ENCODE measurements around the gene COL5A1.
"Not testable (repeated sequence)": the region's sequence is repeated elsewhere in the genome, so short reads cannot be mapped to it uniquely, and the experiment has no call there.

Gene COL5A1

DNA sequence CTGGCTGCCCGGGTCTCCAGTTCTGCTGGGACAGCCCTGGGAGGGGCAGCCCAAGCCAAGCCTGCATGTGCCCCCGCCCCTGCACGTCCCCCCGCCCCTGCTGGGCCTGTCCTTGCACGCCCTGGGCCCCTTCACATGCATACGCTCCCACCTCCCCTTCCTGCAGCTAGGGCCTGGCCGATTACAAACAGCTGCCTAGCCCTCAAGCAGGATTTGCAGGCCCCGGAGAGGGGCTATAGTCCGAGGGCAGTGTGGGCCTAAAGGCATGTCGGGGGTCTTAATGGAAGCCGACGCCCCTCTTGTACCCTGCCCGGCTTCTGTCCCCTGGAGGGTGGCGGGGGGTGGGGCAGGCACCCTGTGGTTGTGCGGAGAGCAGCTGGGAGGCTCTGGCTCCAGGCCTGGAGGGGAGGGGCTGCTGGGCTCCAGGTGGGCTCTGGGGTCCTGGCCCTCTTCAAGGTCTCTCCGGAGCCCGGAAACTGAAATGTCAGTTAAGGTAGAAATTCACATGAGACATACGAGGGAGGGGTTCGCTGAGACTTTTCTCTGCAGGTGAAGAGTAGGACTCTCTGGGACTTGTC is 16.9 kb downstream of the COL5A1 start:
- no peak for DNase-seq

DNA sequence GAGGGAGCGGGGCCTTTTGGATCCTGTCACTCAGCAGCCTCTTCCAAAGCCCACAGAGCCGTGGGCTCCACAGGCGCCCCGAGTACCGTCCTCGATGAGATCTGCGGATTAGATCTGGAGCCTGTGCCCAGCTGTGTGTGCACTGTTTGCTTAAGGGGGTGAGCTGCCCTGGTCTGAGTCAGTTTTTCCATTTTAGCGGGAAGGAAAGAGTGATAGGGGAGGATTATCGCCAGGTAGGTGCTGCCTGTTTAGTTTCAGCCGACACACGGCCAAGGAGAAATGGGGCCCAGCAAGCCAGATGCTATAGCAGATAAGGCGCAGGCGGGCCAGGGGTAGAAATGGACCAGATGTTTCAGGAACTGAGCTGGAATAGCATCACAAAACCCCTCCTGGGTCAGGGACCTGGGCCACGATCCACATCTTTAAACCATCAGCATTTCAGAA is 18.1 kb downstream of the COL5A1 start:
- DNase-seq: no peak

DNA sequence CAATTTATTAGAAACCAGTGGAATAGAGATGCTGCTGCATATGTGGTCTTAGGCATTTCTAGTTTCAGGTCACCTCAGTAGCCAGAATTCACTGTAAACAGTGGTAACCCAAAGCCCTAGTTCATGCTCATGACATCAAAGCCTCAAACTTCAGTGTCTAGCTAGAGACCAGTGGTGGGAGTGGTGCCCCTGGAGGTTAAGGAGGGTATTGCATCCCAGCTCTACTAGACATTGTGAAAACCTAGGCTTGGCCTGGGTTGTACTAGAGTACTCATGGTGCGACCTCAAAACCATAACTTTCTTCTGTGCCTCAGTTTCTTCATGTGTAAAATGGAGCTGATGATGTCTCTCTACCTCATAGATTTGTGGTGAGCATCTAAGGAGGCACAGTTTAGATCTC is 18.8 kb downstream of the COL5A1 start:
- DNase-seq: no peak

DNA sequence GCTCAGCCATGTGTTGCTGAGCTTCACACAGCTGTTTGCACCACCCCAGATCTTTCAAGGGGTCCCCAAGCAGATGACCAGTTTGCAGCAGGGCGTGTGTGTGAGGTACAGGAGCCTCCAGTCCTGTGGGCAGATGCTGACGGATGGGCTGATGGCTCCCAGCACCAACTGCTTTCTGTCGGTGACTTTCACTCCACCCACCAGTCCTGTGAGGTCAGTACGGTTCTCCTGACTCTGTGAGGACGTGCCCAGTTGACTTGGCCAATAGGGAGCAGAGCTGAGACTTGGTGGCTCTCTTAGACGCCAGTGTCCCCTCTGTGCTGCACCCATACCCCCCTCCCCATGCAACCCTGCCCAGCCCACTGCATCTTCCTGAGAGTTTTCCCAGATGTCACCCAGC is 19.7 kb downstream of the COL5A1 start:
- no peak for DNase-seq

DNA sequence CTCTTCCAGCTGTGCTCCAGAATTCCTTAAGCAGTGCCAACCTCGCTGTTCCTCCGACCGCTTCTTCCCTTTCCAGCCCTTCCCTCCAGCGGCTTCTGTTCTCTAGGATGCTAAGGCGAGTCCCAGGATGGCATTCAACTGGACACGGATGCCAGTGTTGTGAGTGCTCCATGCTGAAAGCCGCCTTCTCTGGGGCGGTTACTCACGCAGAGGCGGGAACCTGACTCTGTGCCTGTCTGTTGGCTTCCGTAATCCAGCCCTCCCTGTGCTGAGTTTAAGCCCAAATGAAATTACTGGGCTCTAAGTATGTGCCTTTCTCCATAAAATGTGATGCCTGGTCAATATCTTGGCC is 20.2 kb downstream of the COL5A1 start:
- no peak for DNase-seq

DNA sequence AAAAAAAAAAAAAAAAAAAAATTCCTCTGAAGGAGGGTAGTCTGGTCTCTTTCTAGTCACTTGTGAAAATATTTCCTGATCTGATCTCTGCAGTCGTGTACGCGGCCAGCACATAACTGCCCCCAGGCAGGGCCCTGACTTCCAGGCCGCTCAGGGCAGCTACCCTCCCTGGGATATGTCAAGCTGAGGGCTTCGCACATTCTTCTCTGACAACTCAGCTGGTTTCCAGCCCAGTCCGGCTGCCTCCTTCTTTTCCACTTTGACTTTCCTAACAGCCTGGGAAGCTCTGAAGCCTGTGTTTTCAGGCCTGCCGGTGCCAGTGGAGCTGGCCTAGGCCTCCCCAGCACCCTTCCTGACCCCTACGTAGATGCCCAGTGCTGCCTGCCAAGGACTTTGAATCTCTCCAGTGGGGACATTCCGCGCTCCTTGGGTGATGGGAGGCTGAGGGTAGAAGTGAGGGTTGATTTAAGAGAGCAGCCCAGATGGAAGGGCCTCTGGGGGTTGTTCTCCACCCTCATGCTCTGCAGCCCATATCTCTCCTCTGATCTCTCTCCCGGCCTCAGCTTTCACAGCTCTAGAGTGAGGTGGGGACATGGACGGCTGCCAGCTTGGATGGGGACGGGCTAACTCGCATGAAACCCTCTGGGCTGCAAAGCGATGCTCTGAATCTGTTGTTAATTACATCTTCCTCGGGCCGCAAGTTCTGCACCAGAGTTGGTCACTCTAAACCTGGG is 20.7 kb downstream of the COL5A1 start:
- no peak for DNase-seq

DNA sequence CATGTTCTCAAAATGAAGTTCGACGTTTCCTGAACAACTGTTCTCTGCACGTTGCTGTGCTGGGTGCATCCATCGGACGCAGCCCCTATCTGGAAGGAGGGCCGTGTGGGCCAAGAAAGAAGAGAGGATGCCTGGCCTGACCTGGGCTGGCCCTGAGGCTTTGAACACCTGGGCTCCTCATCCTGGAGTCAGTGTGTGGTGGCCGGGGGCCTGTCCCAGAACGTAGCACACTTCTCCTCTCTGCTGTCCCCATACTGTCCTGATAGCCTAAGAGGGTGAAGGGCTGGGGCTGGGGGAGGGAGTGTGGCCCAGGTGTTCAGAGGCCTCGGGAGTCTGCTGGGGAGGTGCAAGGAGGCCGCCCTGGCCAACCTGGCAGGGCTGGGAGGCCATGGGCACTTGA is 21.5 kb downstream of the COL5A1 start:
- no peak for DNase-seq

DNA sequence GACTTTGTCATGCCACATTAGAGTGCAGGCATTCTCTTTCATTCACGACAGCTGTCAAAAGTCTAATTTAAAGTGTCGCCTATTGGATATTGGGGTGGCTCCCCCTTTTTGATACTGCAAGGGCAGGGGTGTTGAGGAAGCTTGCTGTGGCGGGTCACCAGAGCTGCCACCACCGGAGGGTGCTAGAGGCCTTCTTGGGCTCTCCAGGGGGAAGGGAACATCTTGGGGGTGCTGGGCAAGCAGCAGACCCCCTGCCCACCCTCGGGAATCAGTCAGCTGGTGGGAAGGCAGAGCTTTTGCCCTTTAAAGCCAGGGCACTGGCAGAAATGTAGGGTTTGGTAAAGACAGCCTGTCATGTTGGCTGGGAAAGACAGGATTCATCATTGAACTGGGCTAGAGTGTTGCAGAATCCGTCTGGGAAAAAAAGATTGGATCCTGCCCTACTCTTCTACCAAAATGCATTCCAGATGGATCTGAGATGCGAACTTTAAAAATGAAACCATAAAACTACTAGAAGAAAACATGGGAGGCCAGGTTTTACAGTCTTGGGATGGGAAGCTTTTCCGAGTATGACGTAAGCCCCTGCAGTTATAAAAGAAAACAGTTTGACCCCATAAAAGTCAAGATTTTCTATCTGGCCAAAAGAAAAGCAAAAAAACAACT is 22.3 kb downstream of the COL5A1 start:
- DNase-seq: no peak

DNA sequence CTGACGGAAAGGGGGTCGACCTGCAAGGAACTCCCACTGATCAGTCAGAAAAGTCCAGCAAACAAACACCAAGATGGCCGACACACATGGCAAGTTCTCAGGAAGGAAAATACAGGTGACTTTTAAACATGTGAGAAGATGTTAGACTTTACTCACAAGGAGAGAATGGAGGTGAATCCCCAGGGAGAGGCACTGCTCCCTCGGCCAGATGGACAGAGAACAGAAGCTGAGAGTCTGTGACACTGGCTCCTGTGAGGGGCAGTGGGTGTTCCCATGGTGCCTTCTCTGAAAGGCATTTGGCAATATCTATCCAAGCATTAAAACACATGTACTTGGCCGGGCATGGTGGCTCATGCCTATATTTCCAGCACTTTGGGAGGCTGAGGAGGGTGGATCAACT is 22.8 kb downstream of the COL5A1 start:
- DNase-seq: no peak

DNA sequence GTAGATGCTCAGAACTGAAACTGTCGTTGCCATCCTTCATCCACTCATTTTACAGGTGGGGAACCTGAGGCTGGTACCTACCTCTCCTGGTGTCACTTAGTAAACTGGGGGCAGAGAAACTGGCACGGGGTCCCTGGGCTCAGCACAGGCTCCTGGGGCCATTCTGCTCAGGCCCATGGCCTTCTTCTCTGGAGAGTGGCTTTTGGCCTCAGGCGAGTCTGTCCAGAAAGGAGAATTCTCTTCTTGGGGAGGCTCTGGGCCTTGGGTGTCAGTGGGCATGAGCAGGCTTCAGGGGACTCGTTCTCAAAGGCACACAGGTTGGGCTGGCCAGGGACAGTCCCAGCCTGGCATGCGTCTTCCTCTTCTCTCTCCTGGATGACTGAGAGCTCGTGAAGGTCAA is 24.6 kb downstream of the COL5A1 start:
- no peak for DNase-seq

DNA sequence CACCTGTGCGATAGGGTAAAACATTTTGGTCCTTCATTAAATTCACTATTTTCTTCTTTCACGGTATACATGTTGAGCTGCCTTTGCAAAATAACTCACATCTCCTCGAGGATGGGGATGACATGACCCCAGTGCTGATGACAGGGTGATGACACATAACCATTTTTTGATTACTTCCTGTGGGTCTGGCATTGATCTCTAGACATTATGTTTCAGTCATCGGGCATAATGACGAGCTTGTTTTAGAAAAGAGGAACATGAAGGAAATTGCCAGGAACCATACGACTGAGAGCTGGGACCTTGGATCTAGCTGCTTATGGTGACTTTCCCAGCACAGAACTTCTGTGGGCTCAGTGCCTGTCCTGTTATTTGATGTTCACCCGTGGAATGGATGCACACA is 25.2 kb downstream of the COL5A1 start:
- no peak for DNase-seq

DNA sequence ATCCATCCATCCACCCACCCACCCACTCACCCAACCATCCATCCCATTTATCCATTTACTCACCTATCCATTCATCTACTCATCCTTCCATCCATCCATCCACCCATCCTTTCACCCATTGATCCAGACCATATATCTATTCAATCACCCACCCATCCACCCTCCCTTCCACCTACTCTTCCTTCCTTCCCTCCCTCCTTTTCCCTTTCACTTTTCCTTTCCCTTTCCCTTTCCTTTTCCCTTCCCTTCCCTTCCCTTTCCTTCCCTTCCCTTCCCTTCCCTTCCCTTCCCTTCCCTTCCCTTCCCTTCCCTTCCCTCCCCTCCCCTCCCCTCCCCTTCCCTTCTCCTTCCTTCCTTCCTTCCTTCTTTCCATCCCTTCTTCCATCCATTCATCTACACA is 27.4 kb downstream of the COL5A1 start:
- DNase-seq: not testable (repeated sequence)

DNA sequence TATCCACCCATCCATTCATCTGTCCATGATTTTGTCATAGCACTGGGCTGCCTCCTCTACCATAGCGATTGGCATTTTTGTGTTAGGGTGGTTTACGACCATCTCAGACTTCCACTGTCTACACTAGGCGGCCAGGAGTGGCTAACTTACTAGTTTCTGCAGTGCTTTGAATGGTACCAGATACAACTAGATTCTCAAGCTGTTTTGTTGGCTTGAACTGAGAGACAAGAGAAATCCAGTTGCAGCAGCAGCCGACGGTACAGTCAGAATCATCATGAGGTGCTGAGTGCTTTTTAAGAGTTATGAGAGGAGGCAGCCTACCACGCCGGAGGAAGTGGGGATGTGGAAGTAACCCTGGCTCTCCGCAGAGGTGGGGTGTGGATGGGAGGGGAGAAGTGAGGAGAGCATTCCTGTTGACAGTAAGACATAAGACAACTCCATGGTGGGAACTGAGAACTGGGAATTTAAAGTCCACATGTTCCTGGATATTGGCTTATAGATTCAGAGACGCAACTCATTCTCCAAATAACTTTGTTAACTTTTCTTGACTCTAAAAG is 27.9 kb downstream of the COL5A1 start:
- DNase-seq: no peak

DNA sequence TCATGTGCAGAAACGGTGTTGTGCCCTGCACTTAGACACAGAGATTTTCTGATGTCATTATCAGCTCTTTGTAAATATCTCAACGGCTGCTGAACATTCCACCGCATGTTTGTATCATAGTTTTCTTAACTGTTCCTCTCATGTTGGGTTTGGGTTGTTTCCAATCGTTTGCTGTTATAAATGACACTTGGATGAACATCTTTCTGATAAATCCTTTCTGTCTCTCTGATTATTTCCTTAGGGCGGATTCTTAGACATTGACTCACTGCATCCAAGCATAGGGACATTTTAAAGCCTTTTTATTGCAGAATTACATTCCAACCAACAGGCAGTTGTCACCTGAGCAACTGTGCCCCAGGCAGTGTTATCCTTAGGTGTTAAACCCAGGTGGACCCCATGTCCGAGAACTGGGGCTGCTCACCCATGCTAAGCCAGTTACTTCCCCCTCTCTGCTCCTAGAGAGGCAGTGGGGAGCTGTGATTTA is 28.5 kb downstream of the COL5A1 start:
- DNase-seq: no peak

DNA sequence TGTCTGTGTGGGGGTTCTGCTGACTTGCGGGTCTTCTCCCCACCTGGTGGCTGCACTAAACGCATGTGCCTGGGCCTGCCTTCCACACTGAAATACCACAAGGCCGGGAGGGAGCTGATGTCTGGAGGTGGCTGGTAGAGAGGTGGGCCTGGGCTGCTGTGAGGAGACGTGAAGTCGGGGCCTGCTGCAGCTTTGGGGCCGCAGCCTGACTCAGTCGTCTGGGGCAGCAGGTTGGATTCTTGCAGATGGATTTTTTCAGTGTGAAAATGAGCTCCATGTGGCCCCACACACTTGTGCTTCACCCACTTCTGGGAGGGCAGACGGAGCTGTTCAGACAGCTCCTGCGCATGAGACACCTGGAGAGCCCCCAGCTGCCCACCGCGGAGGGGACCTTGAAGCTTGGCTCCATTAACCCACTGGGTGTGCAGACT is 29.3 kb downstream of the COL5A1 start:
- DNase-seq: no peak

DNA sequence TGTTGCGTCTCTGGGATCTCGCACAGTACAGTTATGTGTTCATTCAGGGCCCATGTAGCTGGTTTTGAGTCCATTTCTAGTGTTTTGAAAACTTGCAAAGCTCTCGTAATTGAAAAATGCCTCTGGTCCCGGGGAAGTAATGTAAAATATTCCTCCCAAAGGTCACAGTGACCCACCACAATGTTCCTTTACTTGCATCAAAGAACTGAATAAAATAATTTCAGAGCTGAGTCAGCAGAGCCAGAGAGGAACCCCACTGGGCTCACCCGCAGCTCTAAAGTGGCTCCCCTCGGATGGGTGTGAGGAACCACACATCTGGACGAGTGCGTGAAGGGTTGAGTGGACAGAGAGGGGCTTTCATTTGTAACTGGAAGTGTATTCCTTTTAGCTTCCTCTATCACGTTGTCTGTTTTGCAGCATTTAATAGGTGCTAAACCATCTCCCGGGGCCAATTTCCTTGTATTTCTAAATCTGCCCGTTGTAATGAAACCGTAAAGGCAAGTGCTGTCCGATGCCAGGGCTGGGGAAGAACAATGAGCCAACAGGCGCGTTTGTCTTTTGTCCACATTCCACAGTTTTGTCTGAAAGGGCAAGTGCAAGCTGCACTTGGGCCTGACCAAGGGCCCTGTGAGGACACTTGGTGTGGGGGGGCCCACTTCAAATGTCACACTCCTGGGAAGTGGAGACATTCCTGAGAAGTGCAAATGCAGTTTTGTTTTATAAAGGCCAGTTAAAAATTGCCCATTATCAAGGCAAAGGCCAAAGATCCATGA is 29.9 kb downstream of the COL5A1 start:
- DNase-seq: no peak

DNA sequence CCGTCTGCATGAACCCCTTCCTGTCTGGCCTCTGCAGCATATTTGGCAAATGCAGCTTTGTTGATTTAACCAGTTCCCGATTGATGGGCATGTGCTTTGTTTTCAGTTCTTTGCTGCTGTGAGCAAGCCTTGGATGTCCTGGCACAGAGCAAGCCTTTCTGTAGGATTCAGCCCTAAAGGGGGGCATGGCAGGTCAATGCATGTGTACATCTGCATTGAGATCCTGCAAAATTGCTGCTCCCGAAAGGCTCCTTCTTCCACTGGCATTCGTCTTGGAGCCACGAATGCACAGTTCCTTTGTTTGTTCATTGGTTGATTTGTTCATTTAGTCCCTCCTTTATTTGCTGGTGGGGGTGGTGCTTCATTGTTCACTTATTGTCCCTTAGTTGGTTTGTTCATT is 34.8 kb downstream of the COL5A1 start:
- DNase-seq: no peak

DNA sequence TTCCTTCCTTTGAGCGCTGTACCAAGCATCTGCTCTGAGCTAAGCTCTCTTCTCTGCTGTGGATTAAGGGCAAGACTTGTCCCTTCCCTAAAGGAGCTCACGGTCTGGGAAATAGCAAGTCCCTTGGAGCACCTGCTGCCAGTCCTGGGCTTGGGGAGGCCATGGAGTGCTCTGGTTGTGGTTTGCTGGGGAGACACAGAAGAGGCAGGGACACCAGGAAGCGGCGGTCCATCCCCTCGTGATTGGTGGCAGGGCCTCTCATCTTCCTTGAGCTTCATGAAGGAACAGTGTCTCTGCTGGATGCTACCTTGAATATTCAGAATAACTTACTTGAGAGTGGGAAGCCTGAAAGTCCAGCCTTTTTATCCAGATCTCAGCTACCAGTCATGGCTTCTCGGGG is 35.3 kb downstream of the COL5A1 start:
- DNase-seq: no peak

DNA sequence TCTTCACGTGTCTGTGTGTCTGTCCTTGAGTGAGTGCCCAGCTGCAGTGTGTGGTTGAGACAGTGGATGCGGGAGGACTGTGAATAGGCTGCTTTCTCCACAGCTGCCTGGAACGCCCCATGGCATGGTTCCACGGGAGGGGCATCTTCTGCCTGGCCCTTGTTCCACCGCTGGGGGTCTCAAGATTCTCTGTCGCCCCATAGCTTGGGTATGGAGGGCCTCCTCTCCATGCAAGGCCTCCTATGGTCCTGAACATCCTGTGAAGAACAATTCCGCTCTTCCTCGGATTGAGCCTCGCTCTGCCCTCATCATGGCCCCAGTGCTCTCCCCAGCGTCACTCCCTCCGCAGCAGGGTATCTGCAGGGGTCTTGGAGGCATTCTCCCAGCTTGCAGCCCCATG is 36.1 kb downstream of the COL5A1 start:
- DNase-seq: no peak

DNA sequence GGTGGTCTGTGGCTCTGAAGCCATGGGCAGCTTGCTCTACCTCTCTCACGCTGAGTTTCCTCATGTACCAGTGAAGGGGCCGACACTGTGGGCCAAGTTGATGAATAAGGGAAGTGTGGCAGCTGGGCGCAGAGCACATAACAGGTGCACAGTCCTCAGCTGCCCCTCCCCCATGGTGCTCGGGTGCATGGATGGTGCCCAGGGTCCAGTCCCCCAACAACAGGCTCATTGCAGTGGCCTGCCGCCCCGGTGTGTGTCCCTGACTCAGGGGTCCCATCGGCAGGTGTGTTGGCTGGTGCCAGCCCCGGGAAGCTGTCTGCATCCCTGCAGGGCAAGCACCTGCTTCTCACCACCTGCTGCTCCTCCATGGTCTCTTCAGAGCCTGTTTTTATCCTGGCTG is 36.6 kb downstream of the COL5A1 start:
- no peak for DNase-seq

DNA sequence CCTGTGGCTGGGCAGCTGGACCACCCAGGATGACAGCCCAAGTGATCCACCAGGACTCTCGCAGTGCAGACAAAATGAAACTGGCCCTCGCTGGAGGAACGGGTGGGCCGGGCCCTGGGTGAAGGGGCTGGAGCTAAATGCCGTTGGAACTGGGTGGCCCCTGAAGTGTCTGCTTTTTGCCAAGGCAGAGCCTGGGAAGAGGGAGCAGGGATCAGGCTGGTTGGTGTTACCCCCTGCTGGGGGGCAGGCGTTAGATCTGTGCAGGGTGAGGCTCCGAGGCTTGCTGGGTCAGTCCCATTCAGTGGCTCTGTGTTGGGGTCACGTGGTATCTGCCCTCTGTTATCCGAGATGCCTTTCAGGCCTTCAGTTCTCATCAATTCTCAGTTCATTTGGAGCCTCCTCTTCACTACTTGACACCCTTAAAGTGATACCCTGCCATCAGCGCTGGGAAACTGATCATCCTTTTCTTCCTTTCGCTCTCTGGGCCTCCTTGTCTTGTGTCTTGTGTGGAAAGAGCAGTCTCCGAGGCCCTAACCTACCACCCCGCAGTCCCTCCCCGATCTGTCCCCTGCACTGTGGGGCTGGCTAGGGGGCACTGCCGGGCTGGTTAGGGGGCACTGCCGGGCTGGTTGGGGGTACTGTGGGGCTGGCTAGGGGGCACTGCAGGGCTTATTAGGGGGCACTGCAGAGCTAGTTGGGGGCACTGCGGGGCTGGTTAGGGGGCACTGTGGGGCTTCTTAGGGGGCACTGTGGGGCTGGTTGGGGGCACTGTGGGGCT is 37.3 kb downstream of the COL5A1 start:
- no peak for DNase-seq

DNA sequence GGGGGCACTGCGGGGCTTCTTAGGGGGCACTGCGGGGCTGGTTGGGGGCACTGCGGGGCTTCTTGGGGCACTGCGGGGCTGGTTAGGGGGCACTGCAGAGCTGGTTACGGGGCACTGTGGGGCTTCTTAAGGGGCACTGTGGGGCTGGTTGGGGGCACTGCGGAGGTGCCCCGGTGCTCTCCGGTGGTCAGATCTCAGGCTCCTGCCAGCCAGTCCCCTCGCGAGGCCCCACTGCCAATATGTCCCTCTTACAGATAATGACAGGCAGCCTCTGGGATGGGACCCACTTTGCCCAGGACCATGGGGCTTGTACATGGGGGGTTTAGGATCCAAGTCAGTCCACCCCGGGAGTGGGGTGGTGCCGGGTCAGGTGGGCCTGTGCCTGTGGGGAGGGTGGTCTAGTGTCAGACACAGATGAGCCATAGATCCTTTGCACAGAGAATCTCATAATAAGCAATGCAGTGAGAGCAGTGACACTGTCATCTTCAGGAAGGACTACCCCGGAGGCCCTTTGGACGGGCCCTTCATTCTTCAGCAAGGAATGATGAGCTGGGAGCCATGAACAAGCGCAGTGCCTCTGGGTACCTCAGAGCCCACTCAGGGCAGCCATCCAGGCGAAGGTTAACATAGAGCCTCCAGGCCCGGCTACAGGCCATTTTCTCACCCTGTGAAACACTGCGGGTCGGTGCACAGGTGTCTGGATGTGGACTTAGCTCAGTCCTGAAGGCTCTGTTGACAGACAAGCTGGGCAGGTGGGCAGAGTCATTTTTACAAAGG is 38.2 kb downstream of the COL5A1 start:
- no peak for DNase-seq
